Spleen (tissue), 7 donors: ENCODE results near the gene TSC22D2.

Source experiments
- POLR2A ChIP-seq, 3 donors: fragments of 450-650 bp; IDR thresholded peaks; one replicate each; pipeline ENCODE4 v1.5.1; 2017; ENCODE audit warnings: antibody characterized with exemption in 3 of 3, mild to moderate bottlenecking in 1 of 3
- POLR2AphosphoS5 ChIP-seq, 3 donors: sonication (generic); formaldehyde crosslinking; IDR thresholded peaks; one replicate each; pipeline ENCODE4 v1.5.1; 2017; ENCODE audit warnings: antibody characterized with exemption in 3 of 3
- TF ChIP-seq, protein P1 (sequence below), 11 experiments: fragments of 200-600 bp in 7 of 11; fragments of 450-650 bp in 4 of 11; sonication (generic) in 4 of 11; IDR thresholded peaks in 8 of 11; conservative IDR thresholded peaks in 3 of 11; 1 replicate in 7 of 11; 2 replicates in 4 of 11; pipeline versions ENCODE4 v1.4.0 to v1.8.0; 2016 to 2021; ENCODE audit warnings: antibody characterized with exemption in 11 of 11, inconsistent platforms in 4 of 11, mild to moderate bottlenecking in 1 of 11
- donor health status: DM: no; HTN: no; CAD: no; lungs with moderate emphysema.
- donor health status: DM: no; HTN: no; CAD: no.
- donor health status: DM: no; HTN: no; CAD: no.

- TF ChIP-seq POLR2AphosphoS5 (IDR thresholded peaks at IDR 0.05) (no peak), POLR2A (IDR thresholded peaks at IDR 0.05) (no peak)
- TF ChIP-seq, protein P1, sequence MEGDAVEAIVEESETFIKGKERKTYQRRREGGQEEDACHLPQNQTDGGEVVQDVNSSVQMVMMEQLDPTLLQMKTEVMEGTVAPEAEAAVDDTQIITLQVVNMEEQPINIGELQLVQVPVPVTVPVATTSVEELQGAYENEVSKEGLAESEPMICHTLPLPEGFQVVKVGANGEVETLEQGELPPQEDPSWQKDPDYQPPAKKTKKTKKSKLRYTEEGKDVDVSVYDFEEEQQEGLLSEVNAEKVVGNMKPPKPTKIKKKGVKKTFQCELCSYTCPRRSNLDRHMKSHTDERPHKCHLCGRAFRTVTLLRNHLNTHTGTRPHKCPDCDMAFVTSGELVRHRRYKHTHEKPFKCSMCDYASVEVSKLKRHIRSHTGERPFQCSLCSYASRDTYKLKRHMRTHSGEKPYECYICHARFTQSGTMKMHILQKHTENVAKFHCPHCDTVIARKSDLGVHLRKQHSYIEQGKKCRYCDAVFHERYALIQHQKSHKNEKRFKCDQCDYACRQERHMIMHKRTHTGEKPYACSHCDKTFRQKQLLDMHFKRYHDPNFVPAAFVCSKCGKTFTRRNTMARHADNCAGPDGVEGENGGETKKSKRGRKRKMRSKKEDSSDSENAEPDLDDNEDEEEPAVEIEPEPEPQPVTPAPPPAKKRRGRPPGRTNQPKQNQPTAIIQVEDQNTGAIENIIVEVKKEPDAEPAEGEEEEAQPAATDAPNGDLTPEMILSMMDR (IDR thresholded peaks at IDR 0.05 in 8 of 11, conservative IDR thresholded peaks at IDR 0.05 in 3 of 11): no peak
Observed at GRCh38 chr3:150428562-150428961, 20.5 kb downstream of the TSC22D2 start.
